ENCODE measurements around the gene SNAP91. TPM values are rescaled to one million over a fixed set of nuclear protein-coding genes. Genes with fewer than 3 reads are reported as not detected.

Gene SNAP91
- polyA plus RNA-seq, 1 donor (not counting 4 experiments of a cell fraction or from before 2014, with no cell fraction given), result not detected

DNA sequence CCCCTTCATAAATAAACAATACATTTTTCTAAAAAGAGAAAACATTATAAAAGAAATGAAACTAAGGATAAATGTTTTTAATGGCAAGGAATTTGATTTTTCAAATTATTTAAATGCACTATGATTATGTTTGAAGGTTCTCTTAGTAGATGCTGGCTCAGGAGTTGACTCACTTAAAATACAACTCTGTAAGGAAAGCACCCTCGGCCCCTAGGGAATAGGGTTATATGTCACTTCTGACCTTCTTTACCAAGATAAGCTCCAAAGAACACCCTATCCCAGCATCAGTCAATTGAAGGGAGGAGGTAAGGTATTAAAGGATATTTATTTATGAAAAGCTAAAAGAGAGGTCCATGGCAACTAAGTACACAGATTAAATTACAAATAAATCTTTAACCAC lies 6.8 kb downstream of the SNAP91 start:
- Histone ChIP-seq H3K9me1 (ENCODE audit: control insufficient read depth, extremely low read depth, insufficient read depth, low read length) (no peaks in the 10 kb centered on the region), H3K4me3 (ENCODE audit: control insufficient read depth in 2 of 3, extremely low read depth in 1 of 3, insufficient read depth in 2 of 3, low read depth in 1 of 3, low read length in 3 of 3) (no peak overlapping the region), H4K20me1 (ENCODE audit: control insufficient read depth, extremely low read depth, insufficient read depth, low read length) (no peaks in the 10 kb centered on the region), H3K27me3 (ENCODE audit: control insufficient read depth, extremely low read depth, insufficient read depth, low read length) (peaks cover 17% of the 10 kb centered on the region), H3K4me1 (ENCODE audit: control insufficient read depth, extremely low read depth, insufficient read depth, low read length) (no peaks in the 10 kb centered on the region), H3K27ac (ENCODE audit: control insufficient read depth, insufficient read depth, low read length) (no peak overlapping the region), H2AFZ (ENCODE audit: control insufficient read depth, low read length) (no peak overlapping the region), H3K36me3 (ENCODE audit: control insufficient read depth in 2 of 2, extremely low read depth in 1 of 2, insufficient read depth in 2 of 2, low read length in 2 of 2) (no peaks in the 10 kb centered on the region), H3K79me2 (ENCODE audit: control insufficient read depth, insufficient read depth, low read length) (no peaks in the 10 kb centered on the region), H3K9ac (ENCODE audit: control insufficient read depth, extremely low read depth, insufficient read depth, low read length) (no peak overlapping the region), H3K9me3 (ENCODE audit: control insufficient read depth, low read depth, low read length) (no peaks in the 10 kb centered on the region), H3K4me2 (ENCODE audit: control insufficient read depth, extremely low read depth, insufficient read depth, low read depth, low read length) (no peak overlapping the region)
- FAIRE-seq (no peak), DNase-seq (ENCODE audit: low read depth, low spot score) (no peak)
- dilution Hi-C loops (cut with MboI; ENCODE audit: extremely low pct_ligation_motif_present, low sequenced_read_pairs), result no loop called here
- TF ChIP-seq, protein P1, sequence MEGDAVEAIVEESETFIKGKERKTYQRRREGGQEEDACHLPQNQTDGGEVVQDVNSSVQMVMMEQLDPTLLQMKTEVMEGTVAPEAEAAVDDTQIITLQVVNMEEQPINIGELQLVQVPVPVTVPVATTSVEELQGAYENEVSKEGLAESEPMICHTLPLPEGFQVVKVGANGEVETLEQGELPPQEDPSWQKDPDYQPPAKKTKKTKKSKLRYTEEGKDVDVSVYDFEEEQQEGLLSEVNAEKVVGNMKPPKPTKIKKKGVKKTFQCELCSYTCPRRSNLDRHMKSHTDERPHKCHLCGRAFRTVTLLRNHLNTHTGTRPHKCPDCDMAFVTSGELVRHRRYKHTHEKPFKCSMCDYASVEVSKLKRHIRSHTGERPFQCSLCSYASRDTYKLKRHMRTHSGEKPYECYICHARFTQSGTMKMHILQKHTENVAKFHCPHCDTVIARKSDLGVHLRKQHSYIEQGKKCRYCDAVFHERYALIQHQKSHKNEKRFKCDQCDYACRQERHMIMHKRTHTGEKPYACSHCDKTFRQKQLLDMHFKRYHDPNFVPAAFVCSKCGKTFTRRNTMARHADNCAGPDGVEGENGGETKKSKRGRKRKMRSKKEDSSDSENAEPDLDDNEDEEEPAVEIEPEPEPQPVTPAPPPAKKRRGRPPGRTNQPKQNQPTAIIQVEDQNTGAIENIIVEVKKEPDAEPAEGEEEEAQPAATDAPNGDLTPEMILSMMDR (optimal IDR thresholded peaks at IDR 0.05 in 1 of 3, IDR thresholded peaks at IDR 0.05 in 1 of 3, conservative IDR thresholded peaks at IDR 0.05 in 1 of 3; ENCODE audit: extremely low read depth in 1 of 3, insufficient read depth in 2 of 3, low read length in 3 of 3), result no peak
- no peak for TF ChIP-seq EZH2 (IDR thresholded peaks at IDR 0.05; ENCODE audit: low read length)

DNA sequence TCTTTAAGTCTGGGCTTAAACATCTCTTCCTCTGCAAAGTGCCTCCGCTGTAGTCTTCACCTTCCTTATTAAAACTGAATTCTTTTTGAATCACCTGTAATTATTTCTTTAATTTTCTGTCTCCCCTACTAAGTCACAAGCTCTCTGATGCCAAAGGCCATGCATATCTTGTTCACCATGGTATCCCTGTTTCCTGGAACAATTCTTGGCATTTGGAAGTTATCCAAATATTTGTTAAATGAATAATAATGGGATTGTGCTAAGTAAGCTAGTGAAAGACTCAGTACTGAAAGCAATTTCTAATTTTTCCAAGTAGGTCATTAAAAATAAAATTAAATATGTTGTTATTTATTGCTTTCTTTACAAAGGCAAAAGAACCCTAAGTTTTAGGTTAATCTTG lies 12.2 kb downstream of the SNAP91 start:
- Histone ChIP-seq H3K36me3 (ENCODE audit: control insufficient read depth in 2 of 2, extremely low read depth in 1 of 2, insufficient read depth in 2 of 2, low read length in 2 of 2) (no peaks in the 10 kb centered on the region), H3K79me2 (ENCODE audit: control insufficient read depth, insufficient read depth, low read length) (no peaks in the 10 kb centered on the region), H3K9me3 (ENCODE audit: control insufficient read depth, low read depth, low read length) (no peaks in the 10 kb centered on the region), H3K9me1 (ENCODE audit: control insufficient read depth, extremely low read depth, insufficient read depth, low read length) (no peaks in the 10 kb centered on the region), H3K27me3 (ENCODE audit: control insufficient read depth, extremely low read depth, insufficient read depth, low read length) (no peaks in the 10 kb centered on the region), H3K4me3 (ENCODE audit: control insufficient read depth in 2 of 3, extremely low read depth in 1 of 3, insufficient read depth in 2 of 3, low read depth in 1 of 3, low read length in 3 of 3) (no peak overlapping the region), H3K4me2 (ENCODE audit: control insufficient read depth, extremely low read depth, insufficient read depth, low read depth, low read length) (no peak overlapping the region), H3K9ac (ENCODE audit: control insufficient read depth, extremely low read depth, insufficient read depth, low read length) (no peak overlapping the region), H3K4me1 (ENCODE audit: control insufficient read depth, extremely low read depth, insufficient read depth, low read length) (no peaks in the 10 kb centered on the region), H4K20me1 (ENCODE audit: control insufficient read depth, extremely low read depth, insufficient read depth, low read length) (no peaks in the 10 kb centered on the region), H2AFZ (ENCODE audit: control insufficient read depth, low read length) (no peak overlapping the region), H3K27ac (ENCODE audit: control insufficient read depth, insufficient read depth, low read length) (no peak overlapping the region)
- DNase-seq (ENCODE audit: low read depth, low spot score) (no peak), FAIRE-seq (no peak)
- TF ChIP-seq EZH2 (IDR thresholded peaks at IDR 0.05; ENCODE audit: low read length), result no peak
- TF ChIP-seq, protein P1 (optimal IDR thresholded peaks at IDR 0.05 in 1 of 3, IDR thresholded peaks at IDR 0.05 in 1 of 3, conservative IDR thresholded peaks at IDR 0.05 in 1 of 3; ENCODE audit: extremely low read depth in 1 of 3, insufficient read depth in 2 of 3, low read length in 3 of 3), result no peak
- dilution Hi-C loops (cut with MboI; ENCODE audit: extremely low pct_ligation_motif_present, low sequenced_read_pairs), result no loop called here
